ENCODE data around the gene RPH3AL.

Gene RPH3AL

GRCh38 chr17:390025-390424 is 37.4 kb upstream of the RPH3AL start:
- TF ChIP-seq RAD21 (IDR thresholded peaks at IDR 0.05; ENCODE audit: low read depth), result no peak
- no peak for TF ChIP-seq MAX (IDR thresholded peaks at IDR 0.05)
- TF ChIP-seq USF1 (IDR thresholded peaks at IDR 0.05), result no peak
- no peak for TF ChIP-seq YY1 (IDR thresholded peaks at IDR 0.05; ENCODE audit: low read depth)
- TF ChIP-seq TEAD4 (IDR thresholded peaks at IDR 0.05), result no peak
- no peak for TF ChIP-seq ZBTB7A (IDR thresholded peaks at IDR 0.05; ENCODE audit: low read depth)
- TF ChIP-seq CEBPB (IDR thresholded peaks at IDR 0.05), result no peak
- no peak for TF ChIP-seq EP300 (IDR thresholded peaks at IDR 0.05; ENCODE audit: borderline replicate concordance)
- no peak for TF ChIP-seq EGR1 (IDR thresholded peaks at IDR 0.05)
- no peak for TF ChIP-seq FOXM1 (IDR thresholded peaks at IDR 0.05; ENCODE audit: borderline replicate concordance, low read depth)
- TF ChIP-seq TAF1 (IDR thresholded peaks at IDR 0.05; ENCODE audit: low read depth), result no peak
- no peak for TF ChIP-seq REST (IDR thresholded peaks at IDR 0.05; ENCODE audit: low read depth)
- TF ChIP-seq CREB1 (IDR thresholded peaks at IDR 0.05; ENCODE audit: low read depth), result no peak
- TF ChIP-seq NFIC (IDR thresholded peaks at IDR 0.05), result no peak
- no peak for TF ChIP-seq TCF12 (IDR thresholded peaks at IDR 0.05; ENCODE audit: low read depth)

GRCh38 chr17:388087-388486 is 35.5 kb upstream of the RPH3AL start:
- TF ChIP-seq TCF12 (IDR thresholded peaks at IDR 0.05; ENCODE audit: low read depth) (no peak), ZBTB7A (IDR thresholded peaks at IDR 0.05; ENCODE audit: low read depth) (no peak), CREB1 (IDR thresholded peaks at IDR 0.05; ENCODE audit: low read depth) (no peak), REST (IDR thresholded peaks at IDR 0.05; ENCODE audit: low read depth) (no peak), CEBPB (IDR thresholded peaks at IDR 0.05) (no peak), MAX (IDR thresholded peaks at IDR 0.05) (no peak), TAF1 (IDR thresholded peaks at IDR 0.05; ENCODE audit: low read depth) (no peak), EP300 (IDR thresholded peaks at IDR 0.05; ENCODE audit: borderline replicate concordance) (no peak), USF1 (IDR thresholded peaks at IDR 0.05) (no peak), FOXM1 (IDR thresholded peaks at IDR 0.05; ENCODE audit: borderline replicate concordance, low read depth) (no peak), RAD21 (IDR thresholded peaks at IDR 0.05; ENCODE audit: low read depth) (no peak), YY1 (IDR thresholded peaks at IDR 0.05; ENCODE audit: low read depth) (no peak), TEAD4 (IDR thresholded peaks at IDR 0.05) (no peak), EGR1 (IDR thresholded peaks at IDR 0.05) (no peak), NFIC (IDR thresholded peaks at IDR 0.05) (no peak)

- TF ChIP-seq TEAD4 (IDR thresholded peaks at IDR 0.05) (peak; percentile 50; the same call in 1 of the 2 replicates), RAD21 (IDR thresholded peaks at IDR 0.05; ENCODE audit: low read depth) (peak; percentile 66; the same call in 1 of the 2 replicates), YY1 (IDR thresholded peaks at IDR 0.05; ENCODE audit: low read depth) (0 out of 2 replicates have a peak, but pooled peaks have one; percentile 15), REST (IDR thresholded peaks at IDR 0.05; ENCODE audit: low read depth) (no peak)
These were observed 33.7 kb upstream of the RPH3AL start for GRCh38 chr17:386141-386876.

GRCh38 chr17:385836-386140 is 33.2 kb upstream of the RPH3AL start:
- no peak for TF ChIP-seq MAX (IDR thresholded peaks at IDR 0.05)
- no peak for TF ChIP-seq CREB1 (IDR thresholded peaks at IDR 0.05; ENCODE audit: low read depth)
- no peak for TF ChIP-seq RAD21 (IDR thresholded peaks at IDR 0.05; ENCODE audit: low read depth)
- no peak for TF ChIP-seq FOXM1 (IDR thresholded peaks at IDR 0.05; ENCODE audit: borderline replicate concordance, low read depth)
- TF ChIP-seq REST (IDR thresholded peaks at IDR 0.05; ENCODE audit: low read depth), result no peak
- no peak for TF ChIP-seq EGR1 (IDR thresholded peaks at IDR 0.05)

All from Ishikawa (cell line).